Activated CD4-positive, CD25-positive, alpha-beta regulatory T cell treated with anti-CD3 and anti-CD28 coated beads, Interleukin-2, amount 50 U/mL, for 72 hours (primary cell): ENCODE measurements around the gene TP53I13.

Experiments
- DNase-seq: peaks from one replicate; pipeline ENCODE4 v3.0.0; 2021

The TP53I13 gene

DNA sequence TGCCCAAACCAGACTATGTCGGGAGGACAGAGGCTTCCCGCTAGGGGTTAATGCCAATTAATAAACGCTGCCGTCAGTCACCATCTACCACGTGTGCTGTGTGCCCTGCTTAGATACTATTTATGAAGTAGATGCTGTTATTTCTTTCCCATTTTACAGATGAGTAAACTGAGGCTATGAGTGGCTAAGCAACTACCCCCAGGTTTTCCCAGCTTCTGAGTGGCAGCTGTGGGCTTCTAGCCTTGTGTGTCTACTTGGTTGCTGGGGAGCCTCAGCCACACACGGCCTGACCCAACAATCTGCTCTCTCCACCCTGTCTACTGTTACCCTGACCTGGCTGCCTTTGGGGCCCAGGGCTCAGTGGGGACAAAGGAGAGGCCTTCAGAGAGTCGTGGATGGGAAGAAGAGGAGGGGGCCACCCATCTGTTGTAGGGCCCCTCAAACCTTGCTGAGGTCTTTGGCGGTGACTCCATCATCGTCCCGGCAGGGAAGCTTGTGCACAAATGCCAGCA, 13.8 kb downstream of the TP53I13 start:
- DNase-seq = no peak

- no peak for DNase-seq
Observed at GRCh38 chr17:29582772-29583171, 14.3 kb downstream of the TP53I13 start.

- no peak for DNase-seq
Observed at GRCh38 chr17:29583324-29584248, 15.1 kb downstream of the TP53I13 start.

DNA sequence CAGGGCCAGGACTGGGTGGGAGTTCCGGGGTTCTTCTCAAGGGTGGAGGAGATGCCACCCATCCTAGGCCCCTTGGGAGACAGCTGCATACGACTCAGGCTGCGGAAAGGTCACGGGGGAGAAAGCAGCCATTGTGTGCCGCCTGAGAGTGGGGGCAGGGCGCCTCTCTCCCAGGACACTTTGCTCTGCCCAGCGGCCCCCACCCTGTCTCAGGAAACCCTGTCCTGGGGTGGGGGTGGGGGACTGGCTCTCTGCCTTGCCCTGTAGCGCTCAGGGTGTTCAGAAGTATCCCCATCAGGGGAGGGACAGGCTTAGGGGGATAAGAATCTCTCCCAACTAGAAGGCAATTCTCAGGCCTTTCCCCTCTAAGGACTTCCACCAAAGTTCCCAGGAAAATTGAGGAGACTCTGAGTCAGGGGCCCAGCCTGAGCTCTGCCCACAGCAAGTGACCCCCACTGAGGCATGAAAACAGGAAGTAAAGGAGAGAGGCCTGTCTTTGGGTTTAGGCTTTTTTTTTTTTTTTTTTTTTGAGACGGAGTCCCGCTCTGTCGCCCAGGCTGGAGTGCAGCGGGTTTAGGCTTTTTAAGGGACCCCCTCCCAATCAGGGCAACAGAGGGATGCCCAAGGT, 16.1 kb downstream of the TP53I13 start:
- DNase-seq = no peak

GRCh38 chr17:29585080-29585751, 16.7 kb downstream of the TP53I13 start:
- DNase-seq = no peak

- DNase-seq = no peak
Observed at GRCh38 chr17:29586676-29587469, 18.4 kb downstream of the TP53I13 start.

GRCh38 chr17:29587591-29587990, 19.1 kb downstream of the TP53I13 start:
- no peak for DNase-seq

GRCh38 chr17:29588017-29588561, 19.6 kb downstream of the TP53I13 start:
- no peak for DNase-seq

GRCh38 chr17:29588562-29589411, 20.3 kb downstream of the TP53I13 start:
- peak; percentile 62 for DNase-seq

DNA sequence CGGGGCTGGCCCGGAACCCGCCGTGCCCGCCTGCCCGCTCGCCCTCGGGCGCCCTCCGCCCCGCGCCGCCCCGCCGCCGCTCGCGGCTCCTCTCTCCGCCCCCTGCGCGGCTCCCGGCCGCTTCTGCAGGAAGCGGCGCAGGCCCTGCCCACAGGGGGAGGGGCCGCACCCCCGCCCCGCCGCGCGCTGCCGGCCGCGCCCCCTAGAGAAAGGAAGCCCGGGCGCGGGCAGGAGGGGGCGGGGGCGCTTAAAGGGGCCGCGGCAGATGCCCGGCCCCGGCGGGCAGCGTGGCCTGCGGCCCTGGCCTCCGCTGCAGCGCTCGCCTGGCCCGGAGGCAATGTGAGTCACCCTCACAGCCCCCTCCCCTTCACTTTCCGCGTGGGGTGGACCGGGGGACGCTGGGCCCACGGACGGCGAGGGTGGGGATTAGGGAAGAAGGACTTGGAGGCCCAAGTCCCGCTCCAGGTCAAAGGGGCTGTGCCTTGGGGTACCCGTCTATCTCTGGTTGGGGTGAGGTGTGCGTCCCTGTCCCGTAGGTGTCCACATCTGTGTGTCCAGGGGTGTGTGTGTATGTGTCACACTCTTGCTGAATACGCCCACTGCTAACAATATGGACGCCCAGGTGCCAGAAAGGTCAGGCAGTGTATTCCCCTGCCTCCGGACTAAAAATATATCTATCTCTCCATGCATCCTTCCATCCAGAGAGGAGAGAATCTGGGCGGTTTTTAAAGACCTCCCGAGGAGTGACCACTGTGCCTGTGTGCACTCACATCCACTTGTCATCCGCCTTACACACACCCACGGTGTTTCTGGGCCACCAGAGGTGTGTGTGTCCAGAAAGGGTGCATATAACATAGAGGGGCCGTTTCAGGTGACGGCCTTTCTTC, 21.3 kb downstream of the TP53I13 start, which contains the start of gene GIT1:
Gene GIT1, minus strand, starts transcription at position 125 of the 887 bp plus-strand sequence. CDS start 270 bp downstream, outside the sequence.
- peak; percentile 85 for DNase-seq

DNA sequence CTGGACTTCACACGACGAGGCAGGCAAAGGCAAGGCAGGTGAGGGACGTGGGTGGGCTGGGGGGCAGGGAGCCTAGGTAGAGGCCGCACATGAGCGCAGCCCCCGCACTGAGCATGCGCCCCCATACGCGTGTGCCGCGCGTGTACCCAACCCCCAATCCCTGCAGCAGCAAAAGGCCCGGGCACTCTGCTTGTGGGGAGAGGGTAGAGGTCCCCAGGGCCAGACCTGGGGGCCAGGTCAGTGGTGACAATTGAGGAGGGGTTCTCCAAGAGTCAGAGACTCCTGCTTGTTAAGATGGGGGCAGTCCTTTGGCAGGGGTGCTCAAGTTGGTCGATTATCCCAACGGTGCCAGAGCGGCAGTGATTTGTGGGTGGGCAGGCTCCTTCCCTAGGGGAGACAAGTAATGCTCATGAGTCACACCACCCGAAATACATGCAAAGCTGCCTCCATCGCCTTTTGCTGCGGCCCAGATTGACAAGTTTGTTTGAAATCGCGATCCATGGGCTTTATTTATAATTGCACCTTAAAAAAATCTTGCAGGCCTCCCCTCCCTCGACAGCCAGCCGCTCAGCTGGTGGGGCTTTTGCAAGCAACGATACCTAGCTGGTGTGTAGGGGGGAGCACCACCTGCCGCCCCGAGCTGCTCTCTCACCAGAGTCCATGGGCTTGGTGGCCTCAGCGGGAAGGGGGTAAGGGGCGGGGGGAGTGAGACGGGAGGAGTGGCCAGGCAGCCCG, 22.1 kb downstream of the TP53I13 start:
- DNase-seq = no peak

- no peak for DNase-seq
Observed at GRCh38 chr17:29591146-29591736, 22.7 kb downstream of the TP53I13 start.

DNA sequence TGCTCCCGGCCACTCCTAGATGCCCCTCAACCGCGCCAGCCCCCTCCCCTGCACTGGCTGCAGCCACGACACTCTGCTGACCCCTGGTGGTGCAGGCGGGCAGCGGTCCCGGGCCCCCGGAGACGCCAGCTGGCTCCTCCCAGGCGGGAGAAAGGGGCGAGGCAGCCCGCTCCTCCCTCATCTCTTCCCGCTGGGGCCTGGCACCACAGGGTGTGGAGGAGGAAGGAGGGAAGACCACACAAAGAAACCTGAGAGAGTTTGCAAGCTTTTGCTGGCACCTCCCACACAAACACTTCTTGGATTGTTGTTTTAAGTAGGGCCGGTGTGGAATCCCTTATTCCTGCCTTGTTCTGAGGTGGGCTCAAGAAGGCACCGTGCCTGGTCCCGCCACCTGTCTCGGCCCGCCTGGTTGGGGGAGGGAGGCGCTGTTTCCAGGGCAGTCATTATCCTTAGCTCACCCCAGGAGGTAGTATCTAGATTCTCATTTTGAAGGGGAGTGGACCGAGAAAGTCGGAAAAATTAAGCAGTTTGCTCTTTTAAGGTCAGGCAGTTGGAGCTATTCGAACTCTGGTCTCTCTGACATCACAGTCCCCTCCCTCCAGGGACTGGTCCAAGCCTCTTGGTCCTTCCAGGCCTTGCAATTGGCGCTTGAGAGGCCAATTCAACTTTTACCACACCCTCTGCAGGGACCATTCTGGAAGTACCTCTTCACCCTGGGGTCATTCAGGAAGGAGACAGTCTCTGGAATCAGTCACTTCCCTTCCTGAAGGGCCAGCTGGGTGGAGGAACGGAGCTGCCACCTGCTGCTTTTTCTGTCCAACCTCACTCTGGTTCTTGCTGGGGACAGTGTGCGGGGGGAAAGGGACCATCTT, 23.5 kb downstream of the TP53I13 start:
- DNase-seq = peak; percentile 80

DNA sequence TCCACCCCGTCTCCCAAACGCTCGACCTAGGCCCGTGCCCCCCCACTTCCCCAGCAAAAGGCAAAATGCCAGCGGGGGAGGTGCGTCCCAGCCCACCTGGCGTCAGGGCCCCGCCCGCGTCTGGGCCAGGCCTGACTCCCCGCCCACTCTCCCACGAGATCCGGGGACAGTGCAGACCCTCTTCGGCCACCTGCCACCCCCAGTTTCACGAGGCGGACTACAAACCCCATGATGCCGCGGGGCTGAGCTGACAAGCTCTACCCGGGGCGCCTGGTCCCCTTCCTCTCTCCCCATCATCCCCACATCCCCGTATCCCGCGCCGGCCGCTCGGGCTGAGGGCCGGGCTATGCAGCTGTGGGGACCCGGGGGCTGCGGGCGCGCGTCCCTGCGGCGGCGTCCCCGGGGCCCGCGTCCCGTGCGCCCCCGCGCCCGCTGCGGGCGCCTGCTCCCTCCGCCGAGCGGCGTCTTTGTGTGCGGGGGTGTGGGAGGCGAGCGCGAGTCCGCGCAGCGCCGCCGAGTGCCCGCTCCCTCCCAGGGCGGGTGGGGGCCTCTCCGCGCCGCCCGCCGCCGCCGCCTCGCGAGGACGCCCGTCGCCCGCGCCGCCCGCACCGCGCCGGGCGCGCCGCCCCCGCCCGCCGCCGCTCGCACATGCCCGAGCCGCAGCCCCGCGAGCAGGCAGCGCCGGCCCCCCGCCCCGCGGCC, 24.5 kb downstream of the TP53I13 start, which contains the start of gene ANKRD13B:
Gene ANKRD13B, plus strand, starts transcription at position 283 of the 702 bp plus-strand sequence. CDS start 490 bp downstream, outside the sequence.
- no peak for DNase-seq

- no peak for DNase-seq
Observed at GRCh38 chr17:29593591-29594518, 25.4 kb downstream of the TP53I13 start.
